GM19023 (cell line): ENCODE measurements around the gene RNF152.

Experiments
- ATAC-seq: cut with Tn5 transposase; IDR thresholded peaks from one replicate; pipeline ENCODE4 v1.9.1; 2021; ENCODE audit warnings: mild to moderate bottlenecking, moderate library complexity; ENCODE audit not compliant: unreplicated experiment

RNF152 gene

GRCh38 chr18:61761875-61762274, 130.9 kb downstream of the RNF152 start:
- ATAC-seq = no peak
